ENCODE measurements around the gene PIGQ.

Gene PIGQ

GRCh38 chr16:569445-570254 is at the start of gene PIGQ:
PIGQ (plus strand) TSS chr16:569968; CDS start chr16:574075, 4,107 bp downstream.
- peak; percentile 66 for DNase-seq (ENCODE audit: low read depth)

GRCh38 chr16:520847-521246 is 48.9 kb upstream of the PIGQ start:
- no peak for DNase-seq (ENCODE audit: low read depth)

- DNase-seq (ENCODE audit: low read depth) = no peak
Observed at GRCh38 chr16:521381-522210, 48.2 kb upstream of the PIGQ start.

- no peak for DNase-seq (ENCODE audit: low read depth)
Observed at GRCh38 chr16:522320-523096, 47.3 kb upstream of the PIGQ start.

GRCh38 chr16:523097-523741 is 46.5 kb upstream of the PIGQ start:
- DNase-seq (ENCODE audit: low read depth) = no peak

- no peak for DNase-seq (ENCODE audit: low read depth)
Observed at GRCh38 chr16:524274-525040, 45.3 kb upstream of the PIGQ start.

- no peak for DNase-seq (ENCODE audit: low read depth)
Observed at GRCh38 chr16:525123-525519, 44.6 kb upstream of the PIGQ start.

GRCh38 chr16:525520-526180 is 44.1 kb upstream of the PIGQ start:
- DNase-seq (ENCODE audit: low read depth) = peak; percentile 76

GRCh38 chr16:526181-527014 is 43.4 kb upstream of the PIGQ start:
- no peak for DNase-seq (ENCODE audit: low read depth)

- peak; percentile 79 for DNase-seq (ENCODE audit: low read depth)
Observed at GRCh38 chr16:527015-527903, 42.5 kb upstream of the PIGQ start, which contains the start of gene CAPN15. CAPN15 (plus strand) TSS chr16:527712; CDS start chr16:546839, 19,127 bp downstream.

- peak; percentile 25 for DNase-seq (ENCODE audit: low read depth)
Observed at GRCh38 chr16:528111-529011, 41.4 kb upstream of the PIGQ start.

GRCh38 chr16:529012-529575 is 40.7 kb upstream of the PIGQ start:
- DNase-seq (ENCODE audit: low read depth) = no peak

- DNase-seq (ENCODE audit: low read depth) = no peak
Observed at GRCh38 chr16:530111-530817, 39.5 kb upstream of the PIGQ start.

GRCh38 chr16:531494-532125 is 38.2 kb upstream of the PIGQ start:
- DNase-seq (ENCODE audit: low read depth) = no peak

GRCh38 chr16:533391-534123 is 36.2 kb upstream of the PIGQ start:
- no peak for DNase-seq (ENCODE audit: low read depth)

All from activated T-cell treated with anti-CD3 and anti-CD28 coated beads for 24 hours (primary cell).